Epithelial cell of proximal tubule (primary cell): Measurements from ENCODE around the gene SLIRP. TPM values are rescaled to one million over a fixed set of nuclear protein-coding genes. Genes with fewer than 3 reads are reported as not detected.
"Not testable (repeated sequence)": the region's sequence is repeated elsewhere in the genome, so short reads cannot be mapped to it uniquely, and the experiment has no call there.

Source experiments
- DNase-seq: peaks from one replicate; pipeline ENCODE4 v3.0.0-alpha.2; 2011; ENCODE audit warnings: low read depth
- H3K4me3 ChIP-seq: 2 replicates; pipeline ENCODE4 v1.5.1; 2011; ENCODE audit warnings: low read depth, mild to moderate bottlenecking, low read length
- total RNA-seq: library from RNA; depleted of rRNA; stranded (reverse); fragments of >200 nt; gene quantifications from 2 replicates; pipeline ENCODE4 v1.2.3, GENCODE V29; 2015
- TF ChIP-seq, protein P1 (sequence below): conservative IDR thresholded peaks from 2 replicates; pipeline ENCODE4 v1.5.1; 2012; ENCODE audit warnings: low read depth, mild to moderate bottlenecking, low read length

Gene SLIRP
- total RNA-seq, 1 donor from 2014 or later: 491 TPM

DNA sequence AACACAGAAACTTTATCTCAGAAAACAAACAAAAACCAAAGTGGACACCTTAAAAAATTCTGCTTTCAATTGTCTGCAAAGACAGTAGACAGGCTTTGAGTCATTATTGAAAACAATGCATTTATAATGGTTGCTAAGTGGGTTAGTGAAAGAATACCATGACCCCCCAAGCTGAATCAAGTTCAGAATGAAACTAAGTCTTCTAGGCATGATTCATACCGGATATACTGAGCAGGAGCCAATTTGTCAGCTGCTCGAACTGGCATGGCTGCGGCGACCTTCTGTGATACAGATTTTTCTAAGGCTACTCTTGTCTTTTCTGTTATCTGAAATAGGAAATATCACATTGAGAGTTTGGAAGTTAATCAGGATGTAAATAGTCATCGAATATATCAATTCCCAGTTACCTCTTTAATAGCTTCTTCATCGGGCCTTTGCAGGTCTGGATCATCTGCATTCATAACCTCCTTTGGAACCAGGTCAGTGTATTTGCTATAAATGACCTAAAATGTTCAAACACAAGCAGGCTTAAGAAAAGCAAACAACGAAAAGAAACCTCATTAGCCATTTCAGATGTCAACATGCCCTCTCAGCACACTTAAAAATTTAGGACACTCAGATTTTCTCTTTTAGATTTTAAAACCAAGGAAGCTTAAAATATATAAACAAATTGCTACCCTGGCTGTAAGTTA lies 30.8 kb downstream of the SLIRP start:
- TF ChIP-seq, protein P1, sequence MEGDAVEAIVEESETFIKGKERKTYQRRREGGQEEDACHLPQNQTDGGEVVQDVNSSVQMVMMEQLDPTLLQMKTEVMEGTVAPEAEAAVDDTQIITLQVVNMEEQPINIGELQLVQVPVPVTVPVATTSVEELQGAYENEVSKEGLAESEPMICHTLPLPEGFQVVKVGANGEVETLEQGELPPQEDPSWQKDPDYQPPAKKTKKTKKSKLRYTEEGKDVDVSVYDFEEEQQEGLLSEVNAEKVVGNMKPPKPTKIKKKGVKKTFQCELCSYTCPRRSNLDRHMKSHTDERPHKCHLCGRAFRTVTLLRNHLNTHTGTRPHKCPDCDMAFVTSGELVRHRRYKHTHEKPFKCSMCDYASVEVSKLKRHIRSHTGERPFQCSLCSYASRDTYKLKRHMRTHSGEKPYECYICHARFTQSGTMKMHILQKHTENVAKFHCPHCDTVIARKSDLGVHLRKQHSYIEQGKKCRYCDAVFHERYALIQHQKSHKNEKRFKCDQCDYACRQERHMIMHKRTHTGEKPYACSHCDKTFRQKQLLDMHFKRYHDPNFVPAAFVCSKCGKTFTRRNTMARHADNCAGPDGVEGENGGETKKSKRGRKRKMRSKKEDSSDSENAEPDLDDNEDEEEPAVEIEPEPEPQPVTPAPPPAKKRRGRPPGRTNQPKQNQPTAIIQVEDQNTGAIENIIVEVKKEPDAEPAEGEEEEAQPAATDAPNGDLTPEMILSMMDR: no peak
- no peak for DNase-seq
- no peak overlapping the region for H3K4me3 ChIP-seq

GRCh38 chr14:77741438-77741837 lies 33.5 kb downstream of the SLIRP start:
- TF ChIP-seq, protein P1: no peak
- no peak for DNase-seq
- no peak overlapping the region for H3K4me3 ChIP-seq

- DNase-seq: no peak
- TF ChIP-seq, protein P1: no peak
Measured at GRCh38 chr14:77746064-77746702, 38.3 kb downstream of the SLIRP start.

DNA sequence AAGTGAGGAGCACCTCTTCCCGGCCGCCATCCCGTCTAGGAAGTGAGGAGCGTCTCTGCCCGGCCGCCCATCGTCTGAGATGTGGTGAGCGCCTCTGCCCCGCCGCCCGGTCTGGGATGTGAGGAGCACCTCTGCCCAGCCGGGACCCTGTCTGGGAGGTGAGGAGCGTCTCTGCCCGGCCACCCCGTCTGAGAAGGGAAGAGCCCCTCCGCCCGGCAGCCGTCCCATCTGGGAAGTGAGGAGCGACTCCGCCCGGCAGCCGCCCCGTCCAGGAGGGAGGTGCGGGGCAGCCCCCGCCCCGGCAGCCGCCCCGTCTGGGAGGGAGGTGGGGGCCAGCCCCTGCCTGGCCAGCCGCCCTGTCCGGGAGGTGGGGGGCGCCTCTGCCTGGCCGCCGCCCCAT lies 39.5 kb downstream of the SLIRP start:
- not testable (repeated sequence) for H3K4me3 ChIP-seq, DNase-seq

More at GRCh38 chr14:77746064-77746702, 38.3 kb downstream of the SLIRP start:
- no peak overlapping the region for H3K4me3 ChIP-seq

GRCh38 chr14:77752266-77752665 lies 44.4 kb downstream of the SLIRP start:
- TF ChIP-seq, protein P1: no peak
- H3K4me3 ChIP-seq: no peak overlapping the region
- no peak for DNase-seq

DNA sequence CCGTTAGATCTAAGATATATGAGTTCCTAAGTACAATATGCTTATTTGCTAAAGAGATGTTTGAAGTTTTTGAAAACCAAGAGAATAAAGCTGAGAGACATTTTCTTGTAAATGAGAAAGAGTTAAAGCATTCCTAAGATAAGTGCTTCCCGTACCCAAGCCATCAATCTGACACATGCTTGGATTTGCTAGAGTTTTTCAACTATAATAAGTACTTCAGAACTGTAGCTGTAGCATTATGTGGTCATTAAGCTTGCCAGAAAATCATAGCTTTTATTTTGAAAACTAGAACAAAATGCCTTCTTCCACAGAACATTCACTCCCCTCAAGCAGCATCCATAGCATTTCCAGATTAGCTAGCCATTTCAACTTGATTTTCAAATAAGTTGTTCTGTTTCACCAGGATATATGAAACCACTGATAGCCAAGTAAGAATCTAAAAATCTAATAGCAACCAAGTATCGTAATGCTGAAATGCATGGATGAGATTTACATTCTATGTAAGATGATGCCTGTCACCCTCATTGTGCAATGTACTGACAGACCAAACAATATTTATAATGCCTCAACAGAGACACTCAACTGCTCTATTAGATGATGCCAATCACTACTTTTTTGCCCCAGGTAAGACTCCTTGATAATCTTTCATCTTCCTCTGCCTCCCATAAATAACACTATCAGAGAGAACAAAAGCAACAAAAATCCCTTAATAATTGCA lies 45.1 kb downstream of the SLIRP start:
- TF ChIP-seq, protein P1: no peak
- no peak overlapping the region for H3K4me3 ChIP-seq
- no peak for DNase-seq

- TF ChIP-seq, protein P1: no peak
- H3K4me3 ChIP-seq: peak within 1 kb of the TSS; percentile 92
- no peak for DNase-seq
Measured at GRCh38 chr14:77760381-77761204, 52.7 kb downstream of the SLIRP start, which contains the start of gene SNW1. Gene SNW1 (minus strand): TSS chr14:77761156. CDS start chr14:77761127, 29 bp downstream.
